HG02798 (cell line): ENCODE measurements around the gene ZNF79.

Experiments
- ATAC-seq: cut with Tn5 transposase; IDR thresholded peaks from one replicate; pipeline ENCODE4 v1.9.1; 2021; ENCODE audit warnings: mild to moderate bottlenecking; ENCODE audit not compliant: unreplicated experiment, poor library complexity

ZNF79 gene

DNA sequence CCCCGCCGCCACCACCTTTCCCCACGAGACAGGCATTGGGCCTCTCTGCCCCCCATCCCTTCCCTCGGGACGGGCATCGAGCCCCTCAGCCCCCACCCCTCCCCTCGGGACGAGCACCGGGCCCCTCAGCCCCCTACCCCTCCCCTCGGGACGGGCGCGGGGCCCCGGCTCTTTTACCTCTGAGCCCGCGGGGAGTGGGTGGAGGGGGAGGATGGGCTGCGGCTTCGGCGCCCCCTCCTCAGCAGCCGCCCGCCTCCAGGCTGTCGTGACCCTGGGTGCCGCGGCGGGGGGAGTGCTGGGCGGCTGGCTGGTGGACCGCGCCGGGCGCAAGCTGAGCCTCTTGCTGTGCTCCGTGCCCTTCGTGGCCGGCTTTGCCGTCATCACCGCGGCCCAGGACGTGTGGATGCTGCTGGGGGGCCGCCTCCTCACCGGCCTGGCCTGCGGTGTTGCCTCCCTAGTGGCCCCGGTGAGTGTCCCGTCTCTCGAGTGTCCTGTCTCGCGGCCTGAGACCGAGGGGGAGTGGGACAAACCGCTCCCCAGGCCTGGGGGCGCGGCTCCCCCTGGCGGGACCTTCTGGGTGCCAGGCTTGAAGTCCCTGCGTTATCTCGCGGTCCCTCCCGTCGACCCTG lies 26.4 kb upstream of the ZNF79 start:
- no peak for ATAC-seq

DNA sequence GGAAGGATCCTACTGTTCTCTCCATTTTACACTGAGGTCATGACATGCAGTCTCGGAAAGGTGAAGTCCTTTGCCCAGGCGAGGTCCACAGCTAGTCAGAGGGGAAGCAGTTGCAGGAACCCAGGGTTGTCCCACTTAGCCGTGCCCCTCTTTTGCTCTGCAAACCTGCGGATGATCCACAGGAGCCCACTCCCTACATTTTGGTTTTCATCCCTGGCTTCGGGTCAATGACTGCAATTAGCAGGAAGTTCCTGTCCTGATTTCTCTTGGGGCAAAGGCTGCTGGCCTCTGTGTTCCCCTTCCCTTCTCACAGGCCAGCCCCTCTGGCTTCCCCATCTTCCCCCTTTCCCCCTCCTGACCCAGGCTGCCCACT lies 25.9 kb upstream of the ZNF79 start:
- no peak for ATAC-seq

DNA sequence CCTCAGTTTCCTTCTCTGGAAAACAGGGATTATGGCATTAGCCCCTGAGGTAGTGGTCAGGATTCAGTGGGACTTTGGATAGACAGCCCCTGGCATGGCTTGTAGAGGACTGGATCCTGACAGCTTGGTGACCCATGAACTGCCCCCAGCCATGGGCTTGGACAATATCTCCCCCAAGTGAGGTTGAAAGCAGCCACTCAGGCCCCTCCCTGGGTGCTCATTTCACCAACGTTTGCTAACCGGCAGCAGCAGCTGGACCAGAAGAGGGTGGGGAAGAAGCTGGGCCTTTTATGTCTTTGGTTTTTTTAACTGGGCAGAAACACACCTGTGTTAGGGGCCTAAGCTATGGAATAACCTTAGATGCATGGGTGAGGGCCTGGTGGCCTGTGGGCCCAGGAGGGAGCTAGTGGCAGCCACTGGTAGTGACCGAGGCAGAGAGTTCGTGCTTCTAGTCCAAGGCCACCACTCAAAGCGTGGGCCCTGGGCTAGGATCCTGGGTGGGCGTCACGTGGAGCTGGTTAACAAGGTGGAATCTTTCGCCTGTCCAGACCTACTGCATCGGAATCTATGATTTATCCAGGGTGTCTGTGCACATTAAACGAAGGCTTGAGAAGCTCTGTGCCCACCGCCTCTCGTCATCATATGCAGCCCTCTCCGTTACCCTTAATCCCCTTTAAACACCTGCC lies 25.3 kb upstream of the ZNF79 start:
- no peak for ATAC-seq

DNA sequence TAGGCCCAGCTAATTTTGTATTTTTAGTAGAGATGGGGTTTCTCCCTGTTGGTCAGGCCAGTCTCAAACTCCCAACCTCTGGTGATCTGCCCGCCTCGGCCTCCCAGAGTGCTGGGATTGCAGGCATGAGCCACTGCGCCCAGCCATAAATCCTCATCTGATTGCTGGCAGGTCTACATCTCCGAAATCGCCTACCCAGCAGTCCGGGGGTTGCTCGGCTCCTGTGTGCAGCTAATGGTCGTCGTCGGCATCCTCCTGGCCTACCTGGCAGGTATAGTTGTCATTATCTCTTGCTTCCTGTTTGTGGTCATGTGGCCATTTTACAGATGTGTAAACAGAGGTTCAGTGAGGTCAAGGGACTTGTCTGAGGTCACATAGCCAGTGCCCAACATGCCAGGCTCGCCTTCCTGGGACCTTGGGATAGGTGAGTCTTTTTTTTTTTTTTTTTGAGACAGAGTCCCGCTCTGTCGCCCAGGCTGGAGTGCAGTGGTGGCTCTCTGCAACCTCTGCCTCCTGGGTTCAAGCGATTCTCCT lies 24.4 kb upstream of the ZNF79 start:
- no peak for ATAC-seq

DNA sequence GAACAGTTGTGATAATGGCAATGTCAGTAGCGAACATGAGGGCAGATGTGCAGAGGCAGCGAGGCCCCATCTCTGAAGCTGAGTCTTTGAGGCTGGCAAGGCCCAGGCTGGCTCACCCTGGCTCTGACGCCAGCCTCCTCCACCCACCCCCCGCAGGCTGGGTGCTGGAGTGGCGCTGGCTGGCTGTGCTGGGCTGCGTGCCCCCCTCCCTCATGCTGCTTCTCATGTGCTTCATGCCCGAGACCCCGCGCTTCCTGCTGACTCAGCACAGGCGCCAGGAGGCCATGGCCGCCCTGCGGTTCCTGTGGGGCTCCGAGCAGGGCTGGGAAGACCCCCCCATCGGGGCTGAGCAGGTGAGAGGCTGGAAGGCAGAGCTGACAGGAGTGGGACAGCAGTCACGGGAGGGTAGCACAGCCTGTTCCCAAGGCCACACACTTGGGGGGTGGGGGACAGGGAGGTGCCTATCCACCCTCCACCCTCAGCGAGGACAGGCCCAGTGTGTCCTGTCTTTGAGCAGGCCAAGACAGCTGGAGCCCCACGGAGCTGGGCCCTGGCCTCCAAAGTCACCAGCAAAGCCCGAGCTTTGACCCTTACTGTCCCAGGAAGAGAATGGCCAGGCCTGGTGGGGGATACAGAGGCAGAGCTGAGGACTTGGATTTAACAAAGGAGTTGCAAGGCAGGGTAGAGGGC lies 21.6 kb upstream of the ZNF79 start:
- ATAC-seq, result no peak

DNA sequence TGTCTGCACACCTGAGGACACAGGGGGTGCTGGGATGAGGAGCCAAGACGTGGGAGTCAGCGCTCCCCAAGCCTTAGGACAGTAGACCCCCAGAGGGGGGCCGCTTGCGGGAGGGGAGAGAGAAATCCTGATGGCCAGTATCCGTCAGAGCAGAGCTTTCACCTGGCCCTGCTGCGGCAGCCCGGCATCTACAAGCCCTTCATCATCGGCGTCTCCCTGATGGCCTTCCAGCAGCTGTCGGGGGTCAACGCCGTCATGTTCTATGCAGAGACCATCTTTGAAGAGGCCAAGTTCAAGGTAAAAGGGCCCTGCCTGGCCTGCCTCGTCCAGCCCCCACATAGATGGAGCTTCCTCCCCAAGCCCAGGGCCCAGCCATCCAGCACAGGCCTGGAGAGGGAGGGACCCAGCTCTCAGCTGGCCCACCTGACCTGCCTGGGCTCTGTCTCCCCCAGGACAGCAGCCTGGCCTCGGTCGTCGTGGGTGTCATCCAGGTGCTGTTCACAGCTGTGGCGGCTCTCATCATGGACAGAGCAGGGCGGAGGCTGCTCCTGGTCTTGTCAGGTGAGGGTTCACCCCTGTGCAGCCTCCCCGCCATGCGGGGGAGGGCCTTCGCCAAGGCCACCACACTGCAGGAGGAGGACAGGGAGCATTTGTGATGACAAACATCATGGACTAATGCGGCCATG lies 20.5 kb upstream of the ZNF79 start:
- ATAC-seq, result no peak

DNA sequence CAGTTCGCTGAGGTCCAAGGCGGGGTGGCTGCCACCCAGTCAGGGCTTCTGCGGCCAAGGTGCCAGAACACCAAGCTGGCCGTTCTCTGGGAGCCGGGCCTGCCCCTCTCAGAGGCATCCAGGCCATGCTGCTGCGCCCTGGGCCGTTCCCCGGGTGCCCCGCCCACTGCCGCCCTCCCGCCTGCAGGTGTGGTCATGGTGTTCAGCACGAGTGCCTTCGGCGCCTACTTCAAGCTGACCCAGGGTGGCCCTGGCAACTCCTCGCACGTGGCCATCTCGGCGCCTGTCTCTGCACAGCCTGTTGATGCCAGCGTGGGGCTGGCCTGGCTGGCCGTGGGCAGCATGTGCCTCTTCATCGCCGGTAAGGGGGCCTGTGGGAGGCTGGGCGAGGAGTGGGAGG lies 19.6 kb upstream of the ZNF79 start:
- ATAC-seq, result no peak

DNA sequence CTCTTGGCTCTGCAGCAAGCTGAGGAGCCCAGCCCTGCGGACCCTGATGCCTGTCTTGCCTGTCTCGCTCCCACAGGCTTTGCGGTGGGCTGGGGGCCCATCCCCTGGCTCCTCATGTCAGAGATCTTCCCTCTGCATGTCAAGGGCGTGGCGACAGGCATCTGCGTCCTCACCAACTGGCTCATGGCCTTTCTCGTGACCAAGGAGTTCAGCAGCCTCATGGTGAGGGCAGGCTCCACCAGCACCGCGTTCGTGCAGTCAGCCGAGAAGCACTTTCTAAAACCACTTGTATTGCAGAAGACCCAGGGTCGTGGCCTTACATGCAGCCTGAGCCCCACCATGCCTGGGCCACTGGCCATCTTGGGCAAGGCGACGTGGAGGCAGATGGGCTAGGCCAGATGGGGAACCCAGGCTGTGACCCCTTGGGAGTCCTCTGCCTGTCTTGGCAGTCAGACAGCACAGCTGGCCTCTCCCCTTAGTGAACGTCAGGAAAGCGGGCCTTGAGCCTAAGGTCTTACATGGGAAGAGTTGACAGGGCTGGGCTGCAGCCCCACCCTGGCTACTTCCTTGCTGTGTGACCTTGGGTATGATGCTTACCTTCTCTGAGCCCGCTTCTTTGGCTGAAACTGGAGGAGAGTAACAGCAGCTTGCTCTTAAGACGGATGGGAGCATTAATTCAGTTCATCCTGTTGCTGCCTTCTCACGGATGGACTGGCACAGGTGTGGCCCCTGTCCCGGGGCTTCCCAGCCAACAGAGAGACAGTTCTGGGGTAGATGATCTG lies 18.6 kb upstream of the ZNF79 start:
- no peak for ATAC-seq

DNA sequence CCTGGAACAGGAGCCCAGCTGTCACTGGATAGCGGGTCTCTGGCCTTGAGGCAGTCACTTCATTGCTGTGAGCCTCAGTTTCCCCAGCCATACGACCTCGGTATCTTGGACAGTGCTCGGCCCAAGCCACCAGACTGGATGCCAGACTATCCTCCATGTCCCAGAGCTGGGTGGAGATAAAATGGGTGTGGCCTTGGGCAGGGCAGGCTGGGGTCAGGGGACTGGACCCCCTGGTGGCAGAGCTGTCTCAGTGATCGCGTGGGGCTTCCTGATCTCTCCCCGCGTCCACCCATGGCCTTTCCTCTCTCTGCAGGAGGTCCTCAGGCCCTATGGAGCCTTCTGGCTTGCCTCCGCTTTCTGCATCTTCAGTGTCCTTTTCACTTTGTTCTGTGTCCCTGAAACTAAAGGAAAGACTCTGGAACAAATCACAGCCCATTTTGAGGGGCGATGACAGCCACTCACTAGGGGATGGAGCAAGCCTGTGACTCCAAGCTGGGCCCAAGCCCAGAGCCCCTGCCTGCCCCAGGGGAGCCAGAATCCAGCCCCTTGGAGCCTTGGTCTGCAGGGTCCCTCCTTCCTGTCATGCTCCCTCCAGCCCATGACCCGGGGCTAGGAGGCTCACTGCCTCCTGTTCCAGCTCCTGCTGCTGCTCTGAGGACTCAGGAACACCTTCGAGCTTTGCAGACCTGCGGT lies 17.2 kb upstream of the ZNF79 start:
- no peak for ATAC-seq

DNA sequence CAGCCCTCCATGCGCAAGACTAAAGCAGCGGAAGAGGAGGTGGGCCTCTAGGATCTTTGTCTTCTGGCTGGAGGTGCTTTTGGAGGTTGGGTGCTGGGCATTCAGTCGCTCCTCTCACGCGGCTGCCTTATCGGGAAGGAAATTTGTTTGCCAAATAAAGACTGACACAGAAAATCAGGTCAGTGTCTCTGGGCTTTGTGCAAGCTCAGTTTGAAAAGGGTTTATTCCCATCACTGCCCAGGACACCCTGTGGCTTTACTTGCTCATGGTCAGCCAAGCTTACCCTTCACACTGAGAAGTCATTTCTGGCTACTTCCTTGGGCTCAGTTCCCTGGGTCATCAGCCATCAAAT lies 16.7 kb upstream of the ZNF79 start:
- no peak for ATAC-seq

DNA sequence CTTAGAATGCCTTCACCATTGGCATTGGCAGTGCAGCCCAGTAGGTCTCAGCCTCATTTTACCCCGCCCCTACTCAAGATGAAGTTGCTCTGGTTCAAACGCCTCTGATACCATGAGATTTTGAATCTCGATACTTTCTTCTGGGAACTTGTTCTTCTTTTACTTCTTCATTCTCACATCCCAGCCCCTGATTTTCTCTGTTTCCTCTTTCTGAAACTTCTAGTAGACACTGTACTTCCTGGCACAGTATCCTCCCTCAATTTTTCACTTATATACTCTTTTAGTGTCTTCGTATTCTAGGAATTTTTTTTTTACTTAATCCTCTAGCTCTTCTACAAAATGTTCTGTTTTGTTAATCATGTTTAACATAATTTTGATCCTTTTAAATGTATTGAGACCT lies 13.1 kb upstream of the ZNF79 start:
- no peak for ATAC-seq

DNA sequence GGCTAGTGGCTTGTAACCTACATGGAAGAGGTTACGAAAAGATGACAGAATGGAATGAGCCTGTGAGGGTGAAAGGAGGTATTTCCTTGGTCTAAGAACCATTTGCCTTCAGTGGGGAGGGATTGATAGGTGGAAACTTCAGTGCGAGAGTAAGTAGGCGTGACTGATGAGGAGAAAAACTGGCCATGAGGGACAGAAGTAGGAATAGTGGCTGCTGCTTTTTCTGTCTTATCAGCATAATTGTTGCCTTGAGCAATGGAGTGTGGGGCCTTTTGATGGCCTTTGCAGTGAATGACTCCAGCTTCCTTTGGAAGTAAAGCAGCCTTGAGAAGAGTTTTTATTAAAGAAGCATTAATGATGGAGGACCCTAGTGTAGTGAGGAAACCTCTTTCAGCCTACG lies 9.0 kb upstream of the ZNF79 start:
- no peak for ATAC-seq

DNA sequence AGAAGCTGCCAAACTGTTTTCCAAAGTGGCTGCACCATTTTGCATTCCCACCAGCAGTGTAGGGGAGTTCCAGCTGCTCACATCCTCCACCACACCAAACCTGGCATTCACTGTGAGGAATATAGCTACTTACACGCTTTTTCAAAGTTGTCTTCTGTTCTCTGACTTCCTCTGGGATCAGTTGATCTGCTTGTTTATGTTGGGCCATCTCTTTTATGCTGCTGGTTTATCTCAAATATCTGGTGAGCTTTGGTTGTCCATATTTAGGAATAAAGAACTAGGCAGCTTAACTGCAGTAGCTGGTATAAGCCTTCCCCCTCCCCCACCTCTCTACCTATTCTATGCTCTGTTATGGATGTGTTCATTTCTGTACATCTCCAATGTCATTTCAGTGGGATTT lies 8.5 kb upstream of the ZNF79 start:
- no peak for ATAC-seq

DNA sequence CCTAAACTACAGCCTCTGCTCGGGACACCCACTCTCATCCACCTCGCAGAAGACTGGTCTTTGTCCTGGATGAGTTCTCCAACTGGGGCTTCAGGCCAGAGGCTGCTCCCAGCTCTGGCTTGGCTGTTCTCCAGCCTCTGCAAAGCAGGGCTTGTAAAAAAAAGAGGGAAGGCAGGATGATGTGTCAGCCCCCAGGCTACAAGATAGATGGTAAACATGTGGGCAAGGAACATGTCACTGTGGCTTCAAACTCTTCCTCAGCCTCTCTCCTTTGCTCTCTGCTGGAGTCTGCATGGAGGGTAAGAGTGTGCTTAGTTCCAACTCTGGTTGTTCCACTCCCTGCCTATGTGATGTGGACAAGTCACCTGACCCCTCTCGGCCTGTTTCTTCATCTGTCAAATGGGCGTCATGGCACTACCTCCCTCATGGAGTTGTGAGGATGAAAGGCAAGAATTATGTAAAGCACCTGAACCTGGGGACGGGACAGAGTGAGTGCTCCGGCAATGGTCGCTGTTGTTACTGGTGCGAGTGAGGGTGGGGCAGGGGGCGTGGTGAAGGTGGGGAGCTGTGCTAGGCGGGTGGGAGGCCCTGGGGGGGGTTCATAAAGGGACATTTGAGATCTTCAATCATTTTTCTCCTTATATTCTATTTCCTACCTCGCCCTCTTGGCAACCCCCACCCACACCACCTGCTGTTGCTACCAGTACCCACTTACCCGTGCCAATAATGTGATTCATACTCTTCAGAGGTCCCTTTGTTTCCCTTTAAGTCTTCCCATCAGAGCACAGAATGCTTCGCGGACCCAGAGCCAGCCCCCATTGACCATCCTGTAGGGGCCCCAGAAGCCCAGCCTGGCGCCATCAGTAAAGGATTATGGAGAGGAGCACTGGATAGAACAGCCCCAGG lies 6.8 kb upstream of the ZNF79 start:
- ATAC-seq, result no peak

DNA sequence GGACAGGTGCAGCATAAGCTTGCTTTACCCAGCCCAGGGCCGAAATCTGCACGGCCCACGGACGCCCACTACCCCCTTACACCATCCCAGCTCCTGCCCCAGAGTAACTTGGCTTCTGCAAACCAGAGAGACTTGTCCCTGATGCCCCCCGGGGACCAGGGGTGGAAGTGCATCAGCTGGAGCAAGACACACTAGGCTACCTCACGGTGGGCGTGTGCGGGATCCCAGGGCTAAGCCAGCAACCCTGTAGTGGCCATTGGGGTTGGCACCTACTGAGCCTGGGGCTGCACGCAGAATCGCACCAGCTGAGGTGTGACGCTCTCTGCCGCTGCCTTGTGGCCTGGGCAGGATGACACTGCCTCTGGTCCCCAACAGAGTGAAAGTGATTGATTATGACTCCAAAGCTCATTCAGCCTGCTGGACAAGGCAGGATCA lies 6.1 kb upstream of the ZNF79 start:
- no peak for ATAC-seq

DNA sequence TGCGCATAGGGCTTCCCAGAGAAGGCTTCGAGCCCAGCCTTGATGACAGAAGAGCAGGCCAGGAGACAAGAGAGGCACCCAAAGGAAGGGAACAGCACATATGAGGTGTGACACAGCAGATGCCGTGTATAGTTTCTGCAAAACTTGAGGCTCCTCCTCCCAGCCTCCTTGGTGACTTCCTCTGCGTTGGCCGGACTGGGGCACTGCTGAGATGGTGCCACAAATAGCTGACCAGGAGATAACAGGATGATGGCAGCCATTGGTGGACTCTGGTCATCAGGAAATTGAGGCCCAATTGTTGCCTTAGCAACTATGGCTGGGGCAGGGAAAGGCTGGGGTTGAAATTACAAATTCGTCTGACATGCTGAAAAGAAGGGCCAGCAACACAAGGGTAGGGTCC lies 4.8 kb upstream of the ZNF79 start:
- ATAC-seq, result no peak

DNA sequence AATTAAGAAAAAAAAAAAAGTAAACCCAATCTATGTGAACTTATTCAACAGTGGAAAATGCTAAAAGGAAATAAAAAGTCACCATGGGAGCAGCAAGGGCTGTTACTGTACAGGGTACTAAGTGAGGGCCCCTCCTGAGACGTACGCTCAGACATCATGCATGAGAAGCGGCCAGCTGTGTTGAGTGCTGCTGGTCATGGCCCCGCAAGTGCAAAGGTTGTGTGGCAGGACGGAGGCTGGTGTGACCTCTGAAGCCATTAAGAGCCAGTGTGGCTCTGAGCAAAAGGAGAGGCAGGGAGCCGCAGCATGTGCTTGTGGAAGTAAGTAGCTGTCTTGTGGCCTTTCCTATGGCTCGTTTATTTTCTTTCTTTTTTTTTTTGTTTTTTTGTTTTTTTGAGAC lies 3.1 kb upstream of the ZNF79 start:
- ATAC-seq, result no peak

DNA sequence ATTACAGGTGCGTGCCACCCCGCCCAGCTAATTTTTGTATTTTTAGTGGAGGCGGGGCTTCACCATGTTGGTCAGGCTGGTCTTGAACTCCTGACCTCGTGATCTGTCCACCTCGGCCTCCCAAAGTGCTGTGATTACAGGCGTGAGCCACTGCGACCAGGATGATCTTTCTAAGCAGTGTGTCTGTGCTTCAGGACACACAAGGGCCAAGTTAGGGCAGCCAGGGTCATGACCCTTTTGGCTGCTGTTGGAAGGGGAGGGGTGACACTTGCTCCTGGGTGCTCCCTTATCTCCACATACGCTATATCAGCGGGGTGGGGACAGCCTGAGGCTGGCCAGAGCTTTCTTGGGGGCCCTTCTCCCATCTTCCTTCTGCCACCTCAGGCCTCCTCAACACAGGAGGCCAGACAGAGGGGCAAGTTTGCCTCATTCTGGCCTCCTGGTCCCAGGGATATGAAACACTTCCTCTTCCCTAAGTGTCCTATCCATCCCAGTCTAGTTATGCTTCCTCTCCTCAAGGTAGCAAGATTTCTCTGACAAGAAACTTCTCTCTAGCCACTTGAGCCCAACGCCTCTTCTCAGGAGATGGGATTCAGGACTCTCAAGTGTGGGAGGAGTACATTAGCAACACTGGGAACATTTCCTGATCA lies 1.9 kb upstream of the ZNF79 start:
- no peak for ATAC-seq
